Hepatocyte (in vitro differentiated cells): ENCODE results near the gene CAPN2.

Experiments used
- CTCF ChIP-seq: fragments of 200-600 bp; sonication (generic); IDR thresholded peaks from 2 replicates; pipeline ENCODE4 v1.5.1; 2016; ENCODE audit warnings: antibody characterized with exemption, mild to moderate bottlenecking; ENCODE audit not compliant: poor library complexity
- EZH2 ChIP-seq: fragments of 200-600 bp; sonication (generic); IDR thresholded peaks from 2 replicates; pipeline ENCODE4 v1.6.1; 2016; ENCODE audit warnings: antibody characterized with exemption, mild to moderate bottlenecking, borderline replicate concordance

GRCh38 chr1:223775711-223776074, 63.4 kb downstream of the CAPN2 start:
- TF ChIP-seq CTCF = no peak
- TF ChIP-seq EZH2 = no peak
